Natural killer cell (primary cell): ENCODE measurements around the gene LCE5A. TPM values are rescaled to one million over a fixed set of nuclear protein-coding genes. Genes with fewer than 3 reads are reported as not detected.

ENCODE experiments used
- ATAC-seq, 3 donors: fragments of 150-1000 bp in 2 of 3; fragments of 200-7000 bp in 1 of 3; cut with Tn5 transposase; 1 replicate in 1 of 3; 2 replicates in 2 of 3; pipeline ENCODE4 v1.10.0; 2021; ENCODE audit warnings: mild to moderate bottlenecking in 2 of 3, moderate library complexity in 2 of 3
- DNase-seq, 2 donors: peaks; one replicate each; pipeline versions ENCODE4 v3.0.0 to v3.0.0-alpha.2; 2013 to 2021; ENCODE audit warnings: mixed read lengths in 1 of 2
- H3K27ac ChIP-seq: one replicate; pipeline ENCODE4 v1.5.1; 2013; ENCODE audit warnings: mild to moderate bottlenecking, low read length
- H3K27me3 ChIP-seq: one replicate; pipeline ENCODE4 v1.6.1; 2013; ENCODE audit warnings: low read length; ENCODE audit not compliant: control insufficient read depth, insufficient read depth
- H3K36me3 ChIP-seq: one replicate; pipeline ENCODE4 v1.6.1; 2013; ENCODE audit warnings: low read length; ENCODE audit not compliant: control insufficient read depth, insufficient read depth
- H3K4me1 ChIP-seq: one replicate; pipeline ENCODE4 v1.6.1; 2013; ENCODE audit warnings: low read length; ENCODE audit not compliant: control insufficient read depth, insufficient read depth
- H3K4me3 ChIP-seq: one replicate; pipeline ENCODE4 v1.5.1; 2013; ENCODE audit warnings: low read length
- H3K9me3 ChIP-seq: one replicate; pipeline ENCODE4 v1.6.1; 2013; ENCODE audit warnings: low read length; ENCODE audit not compliant: control insufficient read depth, insufficient read depth
- H3K27ac Mint-ChIP-seq, 2 donors: one replicate each; pipeline ENCODE4 v1.8.0; 2022; ENCODE audit warnings: mild to moderate bottlenecking in 2 of 2, mixed read lengths in 2 of 2, moderate library complexity in 1 of 2
- H3K27me3 Mint-ChIP-seq, 2 donors: one replicate each; pipeline ENCODE4 v1.8.0; 2022; ENCODE audit warnings: low read depth in 2 of 2, mixed read lengths in 2 of 2
- H3K36me3 Mint-ChIP-seq: one replicate; pipeline ENCODE4 v1.8.0; 2022; ENCODE audit warnings: mixed read lengths
- H3K4me1 Mint-ChIP-seq, 2 donors: one replicate each; pipeline ENCODE4 v1.8.0; 2022; ENCODE audit warnings: mixed read lengths in 2 of 2
- H3K4me3 Mint-ChIP-seq: one replicate; pipeline ENCODE4 v1.8.0; 2022; ENCODE audit warnings: mild to moderate bottlenecking, moderate library complexity, mixed read lengths
- H3K9me3 Mint-ChIP-seq, 2 donors: one replicate each; pipeline ENCODE4 v1.8.0; 2022; ENCODE audit warnings: mixed read lengths in 2 of 2
- WGBS: methylation state at CpG from one replicate; pipeline ENCODE4 v1.1.7; 2013; ENCODE audit warnings: missing lambda C conversion rate; ENCODE audit not compliant: insufficient coverage; 5-methylcytosine and 5-hydroxymethylcytosine counted together
- intact Hi-C: fragments of 100-400 bp; cut with micrococcal nuclease; formaldehyde crosslinking; loops from one replicate; pipeline ENCODE4 v1.14.2; 2022
- total RNA-seq, 4 donors: library from RNA; stranded (reverse); fragments of 120-200 nt in 1 of 4; gene quantifications; one replicate each; pipeline versions ENCODE4 v1.2.3 to v1.2.4, GENCODE V29; 2013 to 2022
- TF ChIP-seq, protein P1 (sequence below): fragments of 200-600 bp; IDR thresholded peaks from one replicate; pipeline ENCODE4 v1.8.0; 2022; ENCODE audit warnings: antibody characterized with exemption

The LCE5A gene
- total RNA-seq, 3 donors from 2014 or later (not counting 1 experiment from before 2014, with no cell fraction given) = not detected

DNA sequence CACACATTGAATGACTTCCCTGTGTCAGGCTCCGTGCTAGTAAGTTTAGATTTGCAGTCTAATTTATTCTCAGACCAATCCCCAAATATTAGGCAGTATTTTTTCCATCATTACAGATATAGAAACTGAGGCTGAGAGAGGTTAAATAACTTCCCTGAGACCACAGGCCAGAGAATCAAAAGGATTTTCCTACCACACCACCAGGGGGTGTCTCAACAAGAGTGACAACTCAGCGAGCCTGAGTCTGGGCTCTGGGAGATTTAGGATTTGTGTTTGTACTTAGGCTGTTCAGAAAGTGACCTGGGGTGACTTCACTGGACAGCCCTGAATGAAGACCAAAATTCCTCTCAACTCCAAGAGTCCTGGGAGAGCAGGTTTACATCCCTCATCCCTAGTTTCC, 13.3 kb upstream of the LCE5A start:
- no CpG with 5 or more reads among the region's 2 CpGs for WGBS
- TF ChIP-seq, protein P1, sequence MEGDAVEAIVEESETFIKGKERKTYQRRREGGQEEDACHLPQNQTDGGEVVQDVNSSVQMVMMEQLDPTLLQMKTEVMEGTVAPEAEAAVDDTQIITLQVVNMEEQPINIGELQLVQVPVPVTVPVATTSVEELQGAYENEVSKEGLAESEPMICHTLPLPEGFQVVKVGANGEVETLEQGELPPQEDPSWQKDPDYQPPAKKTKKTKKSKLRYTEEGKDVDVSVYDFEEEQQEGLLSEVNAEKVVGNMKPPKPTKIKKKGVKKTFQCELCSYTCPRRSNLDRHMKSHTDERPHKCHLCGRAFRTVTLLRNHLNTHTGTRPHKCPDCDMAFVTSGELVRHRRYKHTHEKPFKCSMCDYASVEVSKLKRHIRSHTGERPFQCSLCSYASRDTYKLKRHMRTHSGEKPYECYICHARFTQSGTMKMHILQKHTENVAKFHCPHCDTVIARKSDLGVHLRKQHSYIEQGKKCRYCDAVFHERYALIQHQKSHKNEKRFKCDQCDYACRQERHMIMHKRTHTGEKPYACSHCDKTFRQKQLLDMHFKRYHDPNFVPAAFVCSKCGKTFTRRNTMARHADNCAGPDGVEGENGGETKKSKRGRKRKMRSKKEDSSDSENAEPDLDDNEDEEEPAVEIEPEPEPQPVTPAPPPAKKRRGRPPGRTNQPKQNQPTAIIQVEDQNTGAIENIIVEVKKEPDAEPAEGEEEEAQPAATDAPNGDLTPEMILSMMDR = no peak
- Mint-ChIP-seq H3K4me1 (no peaks in the 10 kb centered on the region), H3K36me3 (no peaks in the 10 kb centered on the region), H3K9me3 (no peaks in the 10 kb centered on the region), H3K27ac (no peak overlapping the region), H3K4me3 (no peak overlapping the region), H3K27me3 (peaks cover 0 to 9% of the 10 kb centered on the region in 2 donors)
- Histone ChIP-seq H3K36me3 (no peaks in the 10 kb centered on the region), H3K9me3 (no peaks in the 10 kb centered on the region), H3K27me3 (no peaks in the 10 kb centered on the region), H3K4me1 (no peaks in the 10 kb centered on the region), H3K4me3 (no peak overlapping the region), H3K27ac (no peak overlapping the region)
- DNase-seq (no peak), ATAC-seq (no peak)
- intact Hi-C loops = no loop called here

DNA sequence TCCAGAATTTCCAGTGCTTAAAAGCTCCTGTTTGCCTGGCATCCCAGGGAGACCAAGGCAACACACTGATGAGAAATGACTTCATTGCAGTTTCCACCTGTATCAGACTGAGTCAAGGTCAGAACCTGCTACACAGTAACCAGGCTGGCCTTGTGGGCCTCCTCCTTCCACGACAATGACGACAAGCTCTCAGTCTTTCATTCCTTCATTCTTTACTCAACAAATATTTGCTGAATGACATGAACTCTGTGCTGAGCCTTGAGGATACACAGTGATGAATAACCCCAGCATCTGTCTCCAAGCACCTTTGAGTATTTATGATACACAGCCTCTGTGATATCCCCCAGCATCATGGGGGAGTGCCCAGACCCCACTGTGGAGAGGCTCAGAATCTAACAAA, 8.9 kb upstream of the LCE5A start:
- TF ChIP-seq, protein P1 = no peak
- H3K4me1 Mint-ChIP-seq = no peaks in the 10 kb centered on the region
- no peak overlapping the region for H3K27ac Mint-ChIP-seq
- no peak overlapping the region for H3K4me3 ChIP-seq
- H3K27ac ChIP-seq = no peak overlapping the region
- intact Hi-C loops = no loop called here
- no peak overlapping the region for H3K4me3 Mint-ChIP-seq
- no peaks in the 10 kb centered on the region for H3K27me3 ChIP-seq
- no peaks in the 10 kb centered on the region for H3K36me3 ChIP-seq
- 83% methylated on average over 2 of the region's 2 CpGs for WGBS
- H3K4me1 ChIP-seq = no peaks in the 10 kb centered on the region
- H3K9me3 ChIP-seq = no peaks in the 10 kb centered on the region
- no peaks in the 10 kb centered on the region for H3K9me3 Mint-ChIP-seq
- DNase-seq = no peak
- no peaks in the 10 kb centered on the region for H3K36me3 Mint-ChIP-seq
- peaks cover 4 to 8% of the 10 kb centered on the region in 2 donors for H3K27me3 Mint-ChIP-seq
- no peak for ATAC-seq

DNA sequence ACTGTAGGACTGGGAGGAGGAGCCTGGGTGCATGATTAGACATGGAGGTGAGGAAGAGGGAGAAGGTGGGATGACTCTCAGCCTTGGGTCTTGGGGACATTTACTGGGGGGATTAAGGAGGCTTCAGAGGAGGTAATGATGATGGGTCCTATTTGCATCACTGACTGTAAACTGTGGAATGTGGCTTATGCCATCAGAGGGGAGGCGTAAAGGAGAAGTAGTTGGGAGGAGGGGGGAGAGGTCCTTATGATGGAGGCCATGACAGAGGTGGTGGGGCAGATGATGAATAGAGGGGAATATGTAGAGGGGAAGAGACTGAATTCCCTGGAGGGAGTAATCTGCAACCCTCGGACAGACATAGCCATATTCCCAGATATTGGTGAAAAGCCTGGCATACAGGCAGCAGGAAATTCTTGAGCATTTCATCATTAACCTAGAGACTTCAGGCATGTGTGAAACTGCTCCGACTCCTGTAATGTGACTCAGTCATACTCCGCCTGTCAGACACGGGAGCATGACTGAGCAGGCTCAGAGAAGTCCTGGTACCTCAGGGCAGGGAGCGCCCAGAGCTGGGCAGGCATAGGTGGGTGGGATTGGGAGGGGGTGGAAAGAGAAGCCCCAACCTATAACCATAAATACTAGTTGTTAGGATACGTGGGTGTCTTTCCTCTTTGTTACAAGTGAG, 8.0 kb upstream of the LCE5A start:
- no peak for ATAC-seq
- Histone ChIP-seq H3K4me3 (no peak overlapping the region), H3K9me3 (no peaks in the 10 kb centered on the region), H3K36me3 (no peaks in the 10 kb centered on the region), H3K27ac (no peak overlapping the region), H3K4me1 (no peaks in the 10 kb centered on the region), H3K27me3 (no peaks in the 10 kb centered on the region)
- WGBS = 96% methylated on average over 6 of the region's 7 CpGs
- intact Hi-C loops = no loop called here
- TF ChIP-seq, protein P1 = no peak
- DNase-seq = no peak
- Mint-ChIP-seq H3K27me3 (peaks cover 4 to 8% of the 10 kb centered on the region in 2 donors), H3K4me3 (no peak overlapping the region), H3K36me3 (no peaks in the 10 kb centered on the region), H3K27ac (no peak overlapping the region), H3K4me1 (no peaks in the 10 kb centered on the region), H3K9me3 (no peaks in the 10 kb centered on the region)

DNA sequence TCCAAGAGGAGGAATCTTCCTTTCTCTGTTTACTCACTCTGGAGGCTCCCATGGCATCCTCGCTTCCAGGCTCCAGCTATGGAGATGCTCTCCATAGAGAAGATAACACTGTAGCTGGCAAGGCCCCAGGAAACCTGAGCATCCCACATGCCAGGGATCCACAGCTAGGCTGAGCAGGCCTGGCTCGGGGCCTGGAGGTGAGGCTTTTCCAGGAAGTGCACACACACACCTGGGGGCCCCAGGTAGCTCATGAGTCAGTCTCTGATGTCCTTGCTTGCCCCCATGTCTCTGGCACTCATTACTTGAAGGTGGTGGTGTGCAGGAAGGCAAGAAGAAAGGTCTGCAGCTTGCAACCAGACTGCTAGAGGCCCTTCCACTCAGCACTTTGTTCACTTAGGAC, 5.5 kb upstream of the LCE5A start:
- no peak overlapping the region for H3K27ac ChIP-seq
- ATAC-seq (no peak), DNase-seq (no peak)
- no peak overlapping the region for H3K4me3 ChIP-seq
- H3K9me3 Mint-ChIP-seq = no peaks in the 10 kb centered on the region
- no peaks in the 10 kb centered on the region for H3K36me3 ChIP-seq
- intact Hi-C loops = no loop called here
- no peaks in the 10 kb centered on the region for H3K9me3 ChIP-seq
- peaks cover 7 to 15% of the 10 kb centered on the region in 2 donors for H3K27me3 Mint-ChIP-seq
- H3K4me1 ChIP-seq = no peaks in the 10 kb centered on the region
- no peak overlapping the region for H3K27ac Mint-ChIP-seq
- H3K27me3 ChIP-seq = no peaks in the 10 kb centered on the region
- 87% methylated on average over 2 of the region's 2 CpGs for WGBS
- H3K4me1 Mint-ChIP-seq = no peaks in the 10 kb centered on the region
- TF ChIP-seq, protein P1 = no peak
- no peak overlapping the region for H3K4me3 Mint-ChIP-seq
- no peaks in the 10 kb centered on the region for H3K36me3 Mint-ChIP-seq
